ENCODE results near the gene TET1.

Gene TET1

DNA sequence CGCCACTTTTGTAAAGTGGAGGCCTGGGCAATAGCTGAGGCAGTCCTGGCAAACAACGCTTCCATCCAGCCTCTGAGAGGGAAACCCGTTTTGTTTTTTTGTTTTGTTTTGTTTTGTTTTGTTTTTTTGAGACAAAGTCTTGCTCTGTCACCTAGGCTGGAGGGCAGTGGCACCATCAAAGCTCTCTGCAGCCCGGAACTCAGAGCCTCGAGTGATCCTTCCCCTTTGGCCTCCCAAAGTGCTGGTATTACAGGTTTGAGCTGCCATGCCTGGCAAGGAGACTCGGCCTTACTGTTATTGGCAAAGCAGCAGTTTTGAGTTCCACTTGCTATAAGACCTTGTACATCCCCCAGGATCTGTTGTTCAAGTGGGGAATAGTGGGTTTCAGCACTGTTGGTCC, 22.3 kb upstream of the TET1 start:
- H3K27ac ChIP-seq: no peak overlapping the region
- TF ChIP-seq, protein P1, sequence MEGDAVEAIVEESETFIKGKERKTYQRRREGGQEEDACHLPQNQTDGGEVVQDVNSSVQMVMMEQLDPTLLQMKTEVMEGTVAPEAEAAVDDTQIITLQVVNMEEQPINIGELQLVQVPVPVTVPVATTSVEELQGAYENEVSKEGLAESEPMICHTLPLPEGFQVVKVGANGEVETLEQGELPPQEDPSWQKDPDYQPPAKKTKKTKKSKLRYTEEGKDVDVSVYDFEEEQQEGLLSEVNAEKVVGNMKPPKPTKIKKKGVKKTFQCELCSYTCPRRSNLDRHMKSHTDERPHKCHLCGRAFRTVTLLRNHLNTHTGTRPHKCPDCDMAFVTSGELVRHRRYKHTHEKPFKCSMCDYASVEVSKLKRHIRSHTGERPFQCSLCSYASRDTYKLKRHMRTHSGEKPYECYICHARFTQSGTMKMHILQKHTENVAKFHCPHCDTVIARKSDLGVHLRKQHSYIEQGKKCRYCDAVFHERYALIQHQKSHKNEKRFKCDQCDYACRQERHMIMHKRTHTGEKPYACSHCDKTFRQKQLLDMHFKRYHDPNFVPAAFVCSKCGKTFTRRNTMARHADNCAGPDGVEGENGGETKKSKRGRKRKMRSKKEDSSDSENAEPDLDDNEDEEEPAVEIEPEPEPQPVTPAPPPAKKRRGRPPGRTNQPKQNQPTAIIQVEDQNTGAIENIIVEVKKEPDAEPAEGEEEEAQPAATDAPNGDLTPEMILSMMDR (IDR thresholded peaks at IDR 0.05): no peak
- no peak for TF ChIP-seq ZFX (IDR thresholded peaks at IDR 0.05; ENCODE audit: borderline replicate concordance)

DNA sequence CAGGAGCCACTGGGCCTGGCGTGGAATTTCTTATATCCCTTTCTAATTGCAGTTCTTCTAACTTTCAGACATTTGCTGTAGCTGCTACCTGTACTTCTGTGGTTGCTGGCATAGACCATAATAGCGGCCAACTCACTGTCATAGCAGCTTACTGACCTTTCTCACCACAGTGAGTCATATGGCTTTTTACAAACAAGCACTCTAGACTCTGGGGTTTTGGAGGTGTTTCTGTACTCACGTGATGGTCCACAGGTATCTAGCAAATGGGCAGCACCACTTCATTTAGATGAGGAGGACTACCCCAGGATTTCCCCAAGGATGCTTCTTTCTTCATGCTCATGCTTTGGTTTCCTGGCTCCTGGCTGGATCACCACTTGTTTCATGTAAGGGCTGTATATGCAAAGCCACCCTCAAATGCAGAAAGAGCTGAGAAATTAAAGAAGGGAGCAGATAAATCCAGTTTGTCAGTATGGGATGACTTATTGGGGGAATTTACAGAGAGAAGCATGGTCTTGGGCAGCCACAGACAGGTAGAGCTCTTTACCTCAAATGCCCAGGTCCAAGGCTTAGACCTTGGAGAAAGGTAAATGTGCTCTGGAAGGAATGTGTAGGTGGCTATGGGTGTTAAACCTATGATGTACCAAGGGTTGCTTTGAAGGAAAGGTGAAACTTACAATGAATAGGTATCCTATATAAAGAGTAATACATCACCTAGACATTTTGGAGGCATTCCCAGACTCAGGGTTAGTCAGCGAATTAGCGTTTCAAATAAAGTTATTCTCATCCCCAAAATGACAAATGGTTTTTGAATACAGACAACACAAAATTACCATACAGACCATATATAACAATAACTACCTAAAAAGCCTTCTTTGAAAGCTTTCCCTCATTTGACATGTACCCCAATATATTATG, 16.9 kb upstream of the TET1 start:
- no peak overlapping the region for H3K27ac ChIP-seq
- TF ChIP-seq ZFX (IDR thresholded peaks at IDR 0.05; ENCODE audit: borderline replicate concordance): no peak
- TF ChIP-seq, protein P1 (IDR thresholded peaks at IDR 0.05): no peak

DNA sequence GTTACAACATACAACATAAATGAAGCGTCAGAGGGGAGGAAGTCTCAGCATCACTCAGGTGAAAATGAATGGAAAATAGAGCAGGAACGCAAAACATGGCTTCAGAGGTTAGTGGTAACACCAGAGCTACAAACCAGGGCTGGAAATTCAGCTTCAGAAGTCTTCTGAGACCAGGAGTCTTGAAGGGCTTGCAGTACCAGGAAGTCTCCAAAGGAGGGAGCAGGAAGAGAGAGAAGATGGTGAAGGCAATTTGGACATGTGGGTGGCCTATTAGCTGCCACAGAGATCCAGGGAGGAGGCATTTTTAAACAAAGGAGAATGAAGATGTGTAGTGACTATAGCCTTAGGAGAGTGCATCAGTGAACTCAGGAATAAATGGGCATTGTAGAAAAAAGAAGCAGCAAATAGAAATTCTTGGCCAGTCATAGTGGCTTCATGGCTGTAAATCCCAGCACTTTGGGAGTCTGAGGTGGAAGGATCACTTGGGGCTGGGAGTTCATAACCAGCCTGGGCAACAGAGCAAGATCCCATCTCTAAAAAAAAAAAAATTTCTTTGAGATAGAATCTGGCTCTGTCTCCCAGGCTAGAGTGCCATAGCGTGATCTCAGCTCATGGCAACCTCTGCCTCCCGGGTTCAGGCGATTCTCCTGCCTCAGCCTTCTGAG, 9.3 kb upstream of the TET1 start:
- TF ChIP-seq, protein P1 (IDR thresholded peaks at IDR 0.05): peak; percentile 79
- no peak for TF ChIP-seq ZFX (IDR thresholded peaks at IDR 0.05; ENCODE audit: borderline replicate concordance)
- no peak overlapping the region for H3K27ac ChIP-seq

- TF ChIP-seq, protein P1 (IDR thresholded peaks at IDR 0.05): no peak
- no peak for TF ChIP-seq ZFX (IDR thresholded peaks at IDR 0.05; ENCODE audit: borderline replicate concordance)
- no peak overlapping the region for H3K27ac ChIP-seq
These were observed 7.0 kb upstream of the TET1 start for GRCh38 chr10:68553138-68553537.

DNA sequence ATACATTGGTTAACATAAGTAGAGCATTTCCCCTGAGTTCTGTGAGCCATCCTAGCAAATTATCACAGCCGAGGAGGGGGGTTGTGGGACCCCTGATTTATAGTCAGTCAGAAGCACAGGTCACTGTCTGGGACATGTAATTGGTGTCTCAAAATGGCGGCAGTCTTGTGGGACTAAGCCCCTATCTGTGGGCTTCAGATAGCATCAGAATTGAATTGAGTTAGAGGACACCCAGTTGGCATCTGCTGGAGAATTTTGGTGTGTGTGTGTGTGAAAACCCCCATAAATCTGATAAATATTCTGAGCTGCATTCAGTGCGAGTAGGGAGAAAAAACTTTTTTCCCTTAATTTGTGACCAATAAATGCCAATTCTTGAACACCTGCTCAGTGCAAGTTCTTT, 6.5 kb upstream of the TET1 start:
- TF ChIP-seq, protein P1 (IDR thresholded peaks at IDR 0.05): no peak
- no peak for TF ChIP-seq ZFX (IDR thresholded peaks at IDR 0.05; ENCODE audit: borderline replicate concordance)
- H3K27ac ChIP-seq: no peak overlapping the region

- no peak for TF ChIP-seq ZFX (IDR thresholded peaks at IDR 0.05; ENCODE audit: borderline replicate concordance)
- TF ChIP-seq, protein P1 (IDR thresholded peaks at IDR 0.05): no peak
- no peak overlapping the region for H3K27ac ChIP-seq
These were observed 1.7 kb upstream of the TET1 start for GRCh38 chr10:68558478-68558877.

- TF ChIP-seq ZFX (IDR thresholded peaks at IDR 0.05; ENCODE audit: borderline replicate concordance): no peak
- TF ChIP-seq, protein P1 (IDR thresholded peaks at IDR 0.05): no peak
- no peak overlapping the region for H3K27ac ChIP-seq
These were observed 886 bp upstream of the TET1 start for GRCh38 chr10:68559251-68559650.
